A673 (cell line): ENCODE data around the gene CD9.

Experiments used
- CTCF ChIP-seq: fragments of 300-800, 200-600 bp; sonication (generic); conservative IDR thresholded peaks from 2 replicates; pipeline ENCODE4 v1.5.1; 2017; ENCODE audit warnings: low read depth, mild to moderate bottlenecking, antibody characterized with exemption, low read length, moderate library complexity, mixed read lengths
- EZH2 ChIP-seq: fragments of 200-600 bp; sonication (generic); IDR thresholded peaks from 2 replicates; pipeline ENCODE4 v1.6.1; 2017; ENCODE audit warnings: borderline replicate concordance, low read depth, mild to moderate bottlenecking, mixed read lengths, antibody characterized with exemption, low read length; ENCODE audit not compliant: poor library complexity, severe bottlenecking

GRCh38 chr12:6276956-6277620 lies 76.9 kb downstream of the CD9 start:
- TF ChIP-seq CTCF = no peak
- TF ChIP-seq EZH2 = no peak
